GM12878 (cell line): Measurements from ENCODE around the gene SEPSECS. TPM values are rescaled to one million over a fixed set of nuclear protein-coding genes. Genes with fewer than 3 reads are reported as not detected.

Experiments used
- ATAC-seq: fragments of 200-7000 bp; cut with Tn5 transposase; 3 replicates; pipeline ENCODE4 v1.9.1; 2020; ENCODE audit warnings: mild to moderate bottlenecking, moderate library complexity
- BruUV-seq: library from RNA; stranded (reverse); fragments of 400-500 nt; replicated peaks from 2 replicates; lab custom pipeline; 2021; lab: Mats Ljungman, UMichigan
- CTCF ChIA-PET: fragments of 300-600 bp; sonication (Branson Sonifier 250); formaldehyde crosslinking; extraction: SDS; loops from one replicate; lab custom pipeline; 2021; ENCODE audit warnings: inconsistent platforms; lab: Yijun Ruan, JAX
- POLR2A ChIA-PET: fragments of 350-600 bp; formaldehyde crosslinking; extraction: SDS; loops from one replicate; lab custom pipeline; 2021; ENCODE audit warnings: inconsistent platforms; lab: Charles Lee
- RAD21 ChIA-PET: fragments of 300-600 bp; sonication (Branson Sonifier 250); formaldehyde crosslinking; loops from one replicate; lab custom pipeline; 2023; ENCODE audit warnings: antibody characterized with exemption; ENCODE audit not compliant: unreplicated experiment; lab: Charles Lee
- SMC1A ChIA-PET: fragments of 300-600 bp; sonication (Branson Sonifier 250); formaldehyde crosslinking; loops from one replicate; lab custom pipeline; 2023; ENCODE audit not compliant: unreplicated experiment, uncharacterized antibody; lab: Charles Lee
- DNase-seq: peaks from one replicate; pipeline ENCODE4 v3.0.0-alpha.2; 2011; ENCODE audit warnings: low read depth, low spot score
- FAIRE-seq: peaks from 3 replicates; lab custom pipeline; 2011; peaks lifted over from hg19 to GRCh38; lab: Jason Lieb, UNC
- H2AFZ ChIP-seq: 2 replicates; pipeline ENCODE4 v1.6.0; 2011; ENCODE audit warnings: low read depth, low read length, control low read depth; ENCODE audit not compliant: control insufficient read depth
- H3K27ac ChIP-seq: 2 replicates; pipeline ENCODE4 v1.5.1; 2011; ENCODE audit warnings: control low read depth; ENCODE audit not compliant: control insufficient read depth, insufficient read depth
- H3K27me3 ChIP-seq, 2 experiments: replicated peaks in 1 of 2; 2 replicates each; pipeline versions ENCODE4 v1.6.0 to v1.6.1; 2011; ENCODE audit warnings: low read length in 1 of 2; ENCODE audit not compliant: control insufficient read depth in 2 of 2, insufficient read depth in 2 of 2
- H3K36me3 ChIP-seq, 2 experiments: 2 replicates each; pipeline ENCODE4 v1.5.1; 2011; ENCODE audit warnings: low read length in 1 of 2; ENCODE audit not compliant: control insufficient read depth in 2 of 2, insufficient read depth in 2 of 2
- H3K4me1 ChIP-seq: 2 replicates; pipeline ENCODE4 v1.6.1; 2011; ENCODE audit warnings: mild to moderate bottlenecking, low read length, moderate library complexity, mixed read lengths; ENCODE audit not compliant: control insufficient read depth, insufficient read depth
- H3K4me2 ChIP-seq: 2 replicates; pipeline ENCODE4 v1.6.0; 2011; ENCODE audit warnings: control low read depth; ENCODE audit not compliant: control insufficient read depth, insufficient read depth
- H3K4me3 ChIP-seq: fragments of 200-600 bp; sonication (generic); 2 replicates; pipeline ENCODE4 v1.5.1; 2016
- H3K79me2 ChIP-seq: 2 replicates; pipeline ENCODE4 v1.6.0; 2011; ENCODE audit warnings: low read length; ENCODE audit not compliant: control insufficient read depth, insufficient read depth
- H3K9ac ChIP-seq: 2 replicates; pipeline ENCODE4 v1.8.0; 2011; ENCODE audit warnings: low read length, control low read depth, mixed read lengths; ENCODE audit not compliant: control insufficient read depth, insufficient read depth
- H3K9me3 ChIP-seq: replicated peaks from 3 replicates; pipeline ENCODE4 v1.5.1; 2011; ENCODE audit warnings: mild to moderate bottlenecking, low read length; ENCODE audit not compliant: control insufficient read depth, insufficient read depth
- H4K20me1 ChIP-seq: 2 replicates; pipeline ENCODE4 v1.6.0; 2011; ENCODE audit not compliant: control insufficient read depth, insufficient read depth
- CBX5 ChIP-seq: sonication (generic); IDR thresholded peaks from 2 replicates; pipeline ENCODE4 v1.6.1; 2016; ENCODE audit warnings: low read depth, moderate library complexity, mild to moderate bottlenecking, inconsistent platforms
- FOXM1 ChIP-seq: IDR thresholded peaks from 2 replicates; pipeline ENCODE4 v1.6.1; 2012; ENCODE audit warnings: low read depth, mild to moderate bottlenecking, inconsistent platforms, low read length, moderate library complexity
- HCFC1 ChIP-seq: fragments of 150-350 bp; IDR thresholded peaks from 2 replicates; pipeline ENCODE4 v1.6.1; 2014; ENCODE audit warnings: low read length
- IRF3 ChIP-seq: fragments of 450-650 bp; IDR thresholded peaks from 2 replicates; pipeline ENCODE4 v1.6.1; 2014; ENCODE audit warnings: mild to moderate bottlenecking
- KAT2A ChIP-seq: conservative IDR thresholded peaks from 2 replicates; pipeline ENCODE4 v1.6.1; 2011; ENCODE audit warnings: low read depth, low read length; ENCODE audit not compliant: control insufficient read depth
- NFYA ChIP-seq: IDR thresholded peaks from 2 replicates; pipeline ENCODE4 v1.6.1; 2011; ENCODE audit warnings: low read depth, mild to moderate bottlenecking, low read length, improper control_type of control experiment, borderline replicate concordance
- POU2F2 ChIP-seq: IDR thresholded peaks from 3 replicates; pipeline ENCODE4 v1.6.1; 2011; ENCODE audit warnings: low read depth, mild to moderate bottlenecking, low read length, borderline replicate concordance
- RAD21 ChIP-seq: IDR thresholded peaks from 2 replicates; pipeline ENCODE4 v1.6.1; 2011; ENCODE audit warnings: mild to moderate bottlenecking, low read depth, low read length, moderate library complexity; ENCODE audit not compliant: insufficient read depth
- RCOR1 ChIP-seq: conservative IDR thresholded peaks from 2 replicates; pipeline ENCODE4 v1.6.1; 2012; ENCODE audit warnings: low read depth, low read length, improper control_type of control experiment
- RFX5 ChIP-seq: IDR thresholded peaks from 2 replicates; pipeline ENCODE4 v1.6.1; 2011; ENCODE audit warnings: low read depth, low read length, improper control_type of control experiment
- SIX5 ChIP-seq: IDR thresholded peaks from 2 replicates; pipeline ENCODE4 v1.6.1; 2011; ENCODE audit warnings: mild to moderate bottlenecking, low read depth, low read length, moderate library complexity; ENCODE audit not compliant: severe bottlenecking
- SKIL ChIP-seq: fragments of 450-650 bp; IDR thresholded peaks from 2 replicates; pipeline ENCODE4 v1.6.1; 2017; ENCODE audit warnings: mild to moderate bottlenecking, low read depth, inconsistent platforms; ENCODE audit not compliant: poor library complexity, severe bottlenecking
- SMAD1 ChIP-seq: fragments of 450-650 bp; IDR thresholded peaks from 2 replicates; pipeline ENCODE4 v1.6.1; 2018; ENCODE audit warnings: mild to moderate bottlenecking, low read depth; ENCODE audit not compliant: partially characterized antibody
- SMAD5 ChIP-seq: IDR thresholded peaks from 2 replicates; pipeline ENCODE4 v1.6.1; 2016; ENCODE audit warnings: antibody characterized with exemption, low read depth
- SREBF2 ChIP-seq: IDR thresholded peaks from 2 replicates; pipeline ENCODE4 v1.6.1; 2012; ENCODE audit warnings: mild to moderate bottlenecking, low read length
- STAT1 ChIP-seq: fragments of 450-650 bp; conservative IDR thresholded peaks from 2 replicates; pipeline ENCODE4 v1.6.1; 2014; ENCODE audit warnings: antibody characterized with exemption, mild to moderate bottlenecking
- TARDBP ChIP-seq: IDR thresholded peaks from 2 replicates; pipeline ENCODE4 v1.6.1; 2016; ENCODE audit warnings: borderline replicate concordance
- ZBED1 ChIP-seq: IDR thresholded peaks from 2 replicates; pipeline ENCODE4 v1.6.1; 2016; ENCODE audit warnings: borderline replicate concordance
- ZBTB40 ChIP-seq: fragments of 450-650 bp; IDR thresholded peaks from 2 replicates; pipeline ENCODE4 v1.6.1; 2016; ENCODE audit warnings: mild to moderate bottlenecking, moderate library complexity, borderline replicate concordance
- in situ Hi-C: fragments of 300-500 bp; cut with MboI; formaldehyde crosslinking; loops from 9 replicates; pipeline ENCODE4 v1.14.3; 2018; ENCODE audit warnings: mixed read lengths
- intact Hi-C: fragments of 100-400 bp; cut with micrococcal nuclease; formaldehyde crosslinking; loops from one replicate; pipeline ENCODE4 v1.14.2; 2022; ENCODE audit not compliant: unreplicated experiment
- polyA plus RNA-seq, 11 experiments: library from polyadenylated mRNA; depleted of rRNA in 4 of 11; unstranded in 6 of 11; stranded (reverse) in 5 of 11; fragments of >200 nt; fragmentation: Nextera tagmentation in 4 of 11; fragmentation: Illumina TruSeq in 1 of 11; extraction: Ambion mirVana in 4 of 11; extraction: Trizol in 1 of 11; gene quantifications; 1 replicate in 1 of 11; 2 replicates in 10 of 11; pipeline versions ENCODE4 v1.2.1 to v1.2.3, GENCODE V29; 2011 to 2016; ENCODE audit warnings: inconsistent platforms in 2 of 11, missing spikeins in 2 of 11, low read depth in 1 of 11
- total RNA-seq, 4 experiments: library from RNA; depleted of rRNA in 3 of 4; stranded (reverse); fragments of >200 nt in 3 of 4; fragmentation: Illumina TruSeq in 1 of 4; extraction: Trizol in 1 of 4; gene quantifications; 2 replicates each; pipeline versions ENCODE4 v1.2.1 to v1.2.3, GENCODE V29; 2013 to 2021

Gene SEPSECS
- total and polyA plus RNA-seq, 10 of the 15 experiments (the other 5 are each of a cell fraction or from before 2014, with no cell fraction given) = 2.8 to 15.8 (median 7.2) TPM

- no peak overlapping the region for H3K27ac ChIP-seq
- DNase-seq (no peak), FAIRE-seq (no peak), ATAC-seq (no peak)
- no peaks in the 10 kb centered on the region for H4K20me1 ChIP-seq
- no peaks in the 10 kb centered on the region; a peak in 2 of 4 replicates for H3K36me3 ChIP-seq
- H3K4me2 ChIP-seq = no peak overlapping the region
- H3K9me3 ChIP-seq = no peaks in the 10 kb centered on the region
- ChIA-PET POLR2A (interaction anchor here (0.6 kb wide), 1 partner anchor 16 kb away, joined by 3 read pairs; no protein-coding TSS in a partner anchor), RAD21 (no interaction called here), CTCF (interaction anchor here (0.9 to 4.1 kb wide), 8 partner anchors 9 to 152 kb away, joined by 3 to 36 read pairs (median 4); partner anchors contain the start of gene SEPSECS), SMC1A (interaction anchor here (0.9 to 2.0 kb wide), 7 partner anchors 12 to 548 kb away, joined by 3 to 8 read pairs (median 4); partner anchors contain the start of gene DHX15)
- intact Hi-C loops = no loop called here
- H3K79me2 ChIP-seq = no peaks in the 10 kb centered on the region
- no peak overlapping the region for H3K9ac ChIP-seq
- no peak overlapping the region for H2AFZ ChIP-seq
- H3K27me3 ChIP-seq = no peaks in the 10 kb centered on the region
- TF ChIP-seq SKIL (no peak), RCOR1 (no peak), POU2F2 (no peak), RFX5 (no peak), RAD21 (no peak), SIX5 (no peak), HCFC1 (no peak), SMAD1 (no peak), SREBF2 (no peak), TARDBP (no peak), ZBED1 (no peak), STAT1 (no peak), KAT2A (no peak), CBX5 (no peak), FOXM1 (no peak), SMAD5 (no peak), ZBTB40 (no peak), NFYA (no peak), IRF3 (no peak)
- BruUV-seq = no TSS peak
- no peak overlapping the region for H3K4me3 ChIP-seq
- in situ Hi-C loops = no loop called here
- H3K4me1 ChIP-seq = no peaks in the 10 kb centered on the region
Observed at GRCh38 chr4:25131926-25132325, 28.3 kb downstream of the SEPSECS start.
